AG08395 (cell line): ENCODE results near the gene SLC7A6.
A peak's percentile ranks its signal among the peaks of the same experiment; 100 is the strongest.

Experiments
- DNase-seq: peaks from one replicate; pipeline ENCODE4 v3.0.0; 2012; ENCODE audit warnings: mixed read lengths, low spot score

Gene SLC7A6

GRCh38 chr16:68306633-68307032 is 42.3 kb downstream of the SLC7A6 start:
- no peak for DNase-seq

GRCh38 chr16:68309799-68310198 is 45.5 kb downstream of the SLC7A6 start:
- DNase-seq: no peak

DNA sequence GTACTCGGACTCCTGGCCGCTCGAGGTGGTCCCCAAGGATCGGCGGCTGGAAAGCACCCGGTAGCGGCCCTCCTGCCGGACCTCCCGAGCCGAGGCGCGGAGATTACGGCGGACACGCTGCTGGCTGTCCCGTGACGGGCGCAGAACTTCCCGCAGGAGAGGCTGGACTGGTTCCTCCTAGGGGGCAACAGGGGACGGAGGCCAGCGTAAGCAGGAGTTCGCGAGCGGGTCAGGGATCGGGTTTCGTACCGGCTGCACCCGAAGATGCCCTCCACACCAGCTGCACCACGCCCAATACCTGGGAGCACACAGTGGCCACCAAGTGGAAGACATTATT is 46.1 kb downstream of the SLC7A6 start:
- DNase-seq: peak; percentile 38

DNA sequence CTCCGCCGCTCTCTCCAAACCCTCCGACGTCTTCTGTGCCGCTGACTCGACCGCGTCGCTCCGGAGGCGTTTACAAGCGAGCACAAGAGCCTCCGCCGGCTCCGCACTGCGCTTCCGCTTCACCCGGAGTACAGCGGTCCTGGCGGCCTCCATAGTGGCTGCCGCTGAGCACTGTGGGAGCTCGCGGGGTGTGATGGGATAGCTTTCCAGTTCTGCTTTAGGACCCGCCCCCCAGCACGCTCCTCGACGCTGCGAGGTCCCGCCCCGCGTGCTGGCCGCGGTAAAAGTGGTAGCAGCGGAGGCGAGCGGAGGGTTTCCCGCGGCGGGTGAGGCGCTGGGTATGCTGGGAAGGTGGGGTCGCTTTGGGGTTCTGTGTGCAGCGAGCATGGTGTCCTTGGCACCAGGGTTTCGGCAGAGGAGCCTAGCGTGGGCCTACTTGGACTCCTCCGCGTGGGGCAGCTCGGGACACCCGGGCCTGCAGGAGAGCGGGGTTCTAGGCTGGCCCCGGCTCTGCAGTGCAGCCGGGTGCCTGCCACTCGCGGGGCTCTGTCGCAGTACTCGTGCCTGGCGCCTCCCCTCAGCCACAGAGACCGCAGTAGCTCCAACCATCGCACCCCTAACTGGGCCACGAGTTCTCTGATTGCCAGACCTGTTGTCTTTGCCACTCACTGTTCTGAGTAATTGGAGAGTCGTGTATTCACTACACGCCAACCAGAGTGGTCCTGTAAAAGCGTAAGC is 46.6 kb downstream of the SLC7A6 start, which contains the start of the genes PRMT7 and SLC7A6OS:
Gene PRMT7, plus strand, starts transcription at position 246 of the 738 bp plus-strand sequence. CDS start 4,961 bp downstream, outside the sequence.
Gene SLC7A6OS, minus strand, starts transcription at position 173 of the 738 bp plus-strand sequence. Its CDS starts 20 bp downstream, at position 153.
- peak; percentile 97 for DNase-seq

DNA sequence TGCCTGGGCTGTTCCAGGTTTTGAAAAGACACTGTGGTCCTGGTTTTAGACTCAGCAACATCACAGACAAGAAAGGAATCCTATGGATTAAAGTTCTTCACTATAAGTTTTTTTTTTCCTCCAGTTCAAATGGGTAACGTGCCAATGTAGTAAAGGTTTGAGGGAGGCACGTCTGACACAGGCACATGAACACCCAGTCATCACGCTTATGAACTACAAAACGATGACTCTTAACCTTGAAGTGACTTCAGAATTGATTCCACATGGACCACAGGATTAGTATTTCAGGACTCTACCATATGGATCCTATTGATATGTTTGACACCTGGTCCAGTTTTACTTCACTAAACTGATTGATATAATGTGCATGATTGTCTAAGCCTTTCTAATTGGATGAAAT is 48.8 kb downstream of the SLC7A6 start:
- no peak for DNase-seq

DNA sequence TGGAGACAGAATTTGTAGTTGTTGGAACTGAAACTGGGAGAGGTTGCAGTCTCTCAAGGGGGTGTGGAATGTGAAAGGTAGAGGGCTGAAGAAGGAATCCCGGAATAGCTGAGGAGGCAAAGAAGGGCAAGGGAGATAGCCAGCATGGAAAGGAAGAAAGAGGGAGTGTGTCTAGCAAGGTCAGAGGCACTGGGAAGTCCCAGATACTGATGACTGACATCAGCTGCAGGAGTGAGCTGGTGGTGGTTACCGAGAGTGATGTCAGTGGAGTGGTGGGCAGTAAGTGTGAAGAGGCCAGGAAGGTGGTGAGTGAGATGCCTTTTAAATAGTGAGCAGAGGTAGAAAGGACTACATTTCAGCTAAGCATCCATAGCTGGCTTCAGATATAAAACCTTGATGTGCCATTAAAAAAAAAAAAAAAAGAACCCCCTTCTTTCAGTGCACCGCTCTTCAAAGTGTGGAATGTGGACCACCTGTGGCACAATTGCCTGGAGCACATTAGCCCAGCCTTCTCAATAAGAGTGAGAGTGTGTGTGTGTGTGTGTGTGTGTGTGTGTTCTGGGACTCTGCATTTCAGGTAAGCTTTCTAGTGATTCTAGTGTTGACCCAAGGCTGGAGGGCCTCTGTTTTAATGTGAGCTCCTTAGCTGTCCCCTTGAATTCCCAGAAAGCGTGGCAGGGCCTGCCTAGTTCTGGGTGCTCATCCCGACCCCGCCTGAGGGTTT is 55.0 kb downstream of the SLC7A6 start:
- no peak for DNase-seq

DNA sequence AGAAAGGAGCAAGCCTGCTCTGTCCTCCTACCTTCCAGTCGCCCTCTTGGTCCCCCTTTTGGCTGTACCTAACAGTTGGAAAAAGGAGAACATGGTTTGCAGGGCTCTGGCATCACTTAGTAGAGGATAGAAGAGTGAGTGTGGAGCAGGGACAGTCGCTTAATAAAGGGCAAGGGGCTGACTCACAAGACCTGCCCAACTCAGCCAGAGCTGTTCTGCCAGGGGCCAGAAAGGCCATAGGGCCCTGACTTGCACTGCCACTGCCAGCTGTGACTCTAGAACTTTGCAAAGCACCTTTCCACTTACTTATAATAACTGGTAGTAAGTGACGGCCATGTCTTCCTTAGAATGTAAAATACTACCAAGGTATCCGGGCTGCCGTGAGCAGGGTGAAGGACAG is 60.0 kb downstream of the SLC7A6 start:
- DNase-seq: no peak

- no peak for DNase-seq
These were observed 60.5 kb downstream of the SLC7A6 start for GRCh38 chr16:68324780-68325357.

GRCh38 chr16:68328151-68328859 is 64.0 kb downstream of the SLC7A6 start:
- peak; percentile 94 for DNase-seq

DNA sequence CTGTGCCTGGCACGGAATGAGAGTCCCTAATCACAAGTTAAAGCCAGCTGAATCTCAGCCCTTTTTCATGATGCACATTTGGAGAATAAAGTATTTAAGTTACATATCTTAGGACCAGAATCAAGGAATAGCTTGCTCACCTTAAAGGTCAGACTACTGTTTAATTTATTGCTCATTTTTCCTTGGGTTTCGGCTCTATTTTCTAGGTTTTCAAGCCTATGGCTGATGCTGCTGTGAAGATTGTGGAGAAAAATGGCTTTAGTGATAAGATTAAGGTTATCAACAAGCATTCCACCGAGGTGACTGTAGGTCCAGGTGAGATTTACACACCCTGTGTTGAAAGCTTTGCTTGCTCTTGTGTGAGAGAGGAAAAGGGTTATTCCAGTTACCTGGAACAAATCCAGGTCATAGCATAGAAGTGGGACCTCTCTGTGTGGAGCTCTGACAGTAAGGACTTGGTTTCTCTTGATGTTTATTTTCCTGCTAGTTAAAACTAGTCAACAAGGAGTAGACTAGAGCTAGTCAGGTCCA is 64.6 kb downstream of the SLC7A6 start:
- DNase-seq: no peak

DNA sequence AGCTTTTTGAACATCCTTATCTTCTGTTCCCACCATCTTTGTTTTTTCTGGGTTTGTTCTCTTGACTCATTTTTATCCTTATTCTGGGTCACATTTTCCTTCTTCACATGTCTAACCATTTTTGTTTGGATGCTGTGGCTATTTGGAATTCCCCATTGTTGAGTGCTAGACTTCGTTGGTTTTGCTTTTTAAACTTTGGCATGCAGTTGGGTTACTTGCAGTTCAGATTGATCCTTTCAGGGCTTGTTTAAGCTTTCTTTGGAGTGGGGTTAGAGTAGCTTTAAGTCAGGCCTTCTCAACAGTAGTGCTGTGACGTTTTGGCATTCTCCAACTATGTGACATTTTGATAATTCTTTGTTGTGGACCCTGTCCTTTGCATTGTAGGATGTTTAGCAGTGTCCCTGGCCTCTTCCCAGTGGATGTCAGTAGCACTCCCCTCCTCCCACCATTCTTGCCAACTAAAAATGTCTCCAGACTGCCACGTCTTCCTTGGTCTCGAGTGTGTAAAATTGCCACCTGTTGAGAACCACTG is 67.6 kb downstream of the SLC7A6 start:
- DNase-seq: peak; percentile 29

GRCh38 chr16:68332411-68333121 is 68.2 kb downstream of the SLC7A6 start:
- DNase-seq: no peak

- DNase-seq: no peak
These were observed 70.8 kb downstream of the SLC7A6 start for GRCh38 chr16:68335175-68335574.

GRCh38 chr16:68338326-68339119 is 74.2 kb downstream of the SLC7A6 start:
- DNase-seq: no peak

DNA sequence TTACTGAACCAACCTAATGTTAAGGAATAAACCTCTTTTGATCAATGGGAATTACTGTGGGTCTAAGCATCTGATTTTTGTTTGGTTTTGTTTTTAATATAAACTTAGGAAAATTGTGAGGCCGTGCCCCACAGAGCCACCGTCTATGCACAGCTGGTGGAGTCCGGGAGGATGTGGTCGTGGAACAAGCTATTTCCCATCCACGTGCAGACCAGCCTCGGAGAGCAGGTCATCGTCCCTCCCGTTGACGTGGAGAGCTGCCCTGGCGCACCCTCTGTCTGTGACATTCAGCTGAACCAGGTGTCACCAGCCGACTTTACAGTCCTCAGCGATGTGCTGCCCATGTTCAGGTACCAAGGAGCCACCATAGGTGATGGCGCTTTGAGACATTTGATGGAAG is 74.9 kb downstream of the SLC7A6 start:
- no peak for DNase-seq

- DNase-seq: no peak
These were observed 78.3 kb downstream of the SLC7A6 start for GRCh38 chr16:68342620-68343019.

- DNase-seq: no peak
These were observed 78.8 kb downstream of the SLC7A6 start for GRCh38 chr16:68343137-68343536.

DNA sequence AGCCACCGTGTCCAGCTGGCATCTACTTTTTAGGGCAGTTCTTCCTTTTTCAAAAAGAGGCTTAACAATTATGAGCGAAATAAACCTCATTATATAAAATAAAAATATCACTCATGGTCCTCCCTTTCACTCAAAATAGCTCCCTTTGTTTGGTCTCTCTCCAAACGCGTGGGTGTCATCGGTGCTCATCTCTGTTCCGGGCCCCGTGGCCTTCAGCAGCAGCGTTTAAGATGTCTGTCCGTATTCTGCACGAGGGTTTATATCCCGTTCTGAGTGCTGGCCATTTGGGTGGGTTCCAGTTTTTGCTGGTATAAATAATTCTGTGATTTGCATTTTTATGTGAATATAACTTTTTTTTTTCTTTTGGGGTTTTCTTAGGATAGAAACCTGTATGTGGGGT is 79.9 kb downstream of the SLC7A6 start:
- no peak for DNase-seq

DNA sequence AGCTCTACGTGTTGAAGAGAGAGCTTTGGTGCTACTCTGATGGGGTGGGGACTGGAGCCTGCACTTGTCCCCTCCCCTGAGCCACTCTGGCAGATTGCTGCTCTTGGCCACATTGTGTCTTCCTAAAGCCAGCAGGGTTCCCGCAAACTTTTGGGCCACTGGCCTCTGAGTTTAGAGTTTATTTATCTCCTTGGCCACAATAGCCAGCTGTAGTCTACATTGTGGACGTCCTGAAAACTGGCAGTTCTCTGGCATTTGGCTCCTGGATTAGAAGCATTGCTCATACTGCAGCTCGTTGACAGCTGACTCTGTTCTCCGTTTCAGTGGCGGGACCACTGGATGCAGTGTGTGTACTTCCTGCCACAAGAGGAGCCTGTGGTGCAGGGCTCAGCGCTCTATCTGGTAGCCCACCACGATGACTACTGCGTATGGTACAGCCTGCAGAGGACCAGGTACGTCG is 81.1 kb downstream of the SLC7A6 start:
- DNase-seq: no peak

DNA sequence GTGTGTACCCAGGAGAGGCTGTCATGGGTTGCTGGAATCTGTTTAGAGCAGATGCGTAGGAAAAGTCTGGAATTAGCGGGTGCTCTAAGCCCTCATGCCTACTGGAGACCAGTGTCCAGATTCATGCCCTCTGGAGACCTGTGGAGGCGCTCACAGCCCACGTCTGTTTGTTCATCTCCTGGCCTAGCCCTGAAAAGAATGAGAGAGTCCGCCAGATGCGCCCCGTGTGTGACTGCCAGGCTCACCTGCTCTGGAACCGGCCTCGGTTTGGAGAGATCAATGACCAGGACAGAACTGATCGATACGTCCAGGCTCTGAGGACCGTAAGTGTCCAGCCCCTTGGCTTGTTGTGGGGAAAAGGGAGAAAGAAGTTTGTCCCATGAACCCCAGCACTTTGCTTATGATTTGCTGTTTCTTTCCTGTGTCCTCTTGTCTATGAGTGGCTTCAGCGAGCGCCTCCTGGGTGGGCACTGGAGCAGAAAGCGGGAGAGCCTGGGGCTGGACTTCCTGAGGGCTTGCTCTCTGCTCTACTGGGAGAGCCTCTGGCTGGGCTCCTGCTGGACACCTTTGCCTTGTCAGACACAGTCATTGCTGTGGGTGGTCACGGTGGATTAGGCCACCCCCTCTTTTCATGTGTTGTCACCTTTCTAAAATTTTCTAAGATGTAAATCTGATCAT is 81.8 kb downstream of the SLC7A6 start:
- no peak for DNase-seq
